ENCODE data around the gene ST6GALNAC6. TPM values are rescaled to one million over a fixed set of nuclear protein-coding genes. Genes with fewer than 3 reads are reported as not detected.

The ST6GALNAC6 gene
- total RNA-seq, 2 experiments from 2014 or later = 36.9 to 38.8 TPM

GRCh38 chr9:127835991-127836516 lies 63.3 kb downstream of the ST6GALNAC6 start:
- DNase-seq (peak; percentile 53), ATAC-seq (peak; percentile 55)
- TF ChIP-seq CTCF (IDR thresholded peaks at IDR 0.05) = no peak
- H3K36me3 Mint-ChIP-seq (ENCODE audit: low read depth) = peaks cover 2% of the 10 kb centered on the region
- ChIA-PET CTCF (interaction anchor here (1.0 kb wide), 1 partner anchor 33 kb away, joined by 5 read pairs; no protein-coding TSS in a partner anchor), POLR2A (no interaction called here)
- H3K9me3 Mint-ChIP-seq = no peaks in the 10 kb centered on the region
- no peak overlapping the region for H3K4me3 Mint-ChIP-seq
- intact Hi-C loops (cut with micrococcal nuclease) = no loop called here
- H3K27me3 Mint-ChIP-seq = no peaks in the 10 kb centered on the region
- peaks cover 13% of the 10 kb centered on the region for H3K4me1 Mint-ChIP-seq (ENCODE audit: low read depth)
- H3K27ac Mint-ChIP-seq = no peak overlapping the region

Small RNA genes lying within 50 kb of the gene (microRNA-seq; reads per million reads assigned to microRNA genes)
- not detected for gene MIR4672 (ENCODE audit: borderline microRNAs expressed, borderline replicate concordance)

Other genes with a start within 250 kb of the ST6GALNAC6 start
- under 1 TPM in 1 of 2 experiments, not detected in 1; 0.11 TPM for gene CFAP157, start 192.6 kb downstream of the ST6GALNAC6 start, total RNA-seq
- 10 to 100 TPM; 15.9 to 16.0 TPM for gene PTRH1, start 183.9 kb downstream of the ST6GALNAC6 start, total RNA-seq
- 1 to 10 TPM; 2.1 to 2.3 TPM for gene TTC16, start 183.5 kb downstream of the ST6GALNAC6 start, total RNA-seq
- 10 to 100 TPM; 14.4 to 16.1 TPM for gene TOR2A, start 164.3 kb downstream of the ST6GALNAC6 start, total RNA-seq
- 10 to 100 TPM; 29.9 to 30.3 TPM for gene SH2D3C, start 120.9 kb downstream of the ST6GALNAC6 start, total RNA-seq
- 10 to 100 TPM; 86.2 to 91.6 TPM for gene CDK9, start 113.6 kb downstream of the ST6GALNAC6 start, total RNA-seq
- 10 to 100 TPM; 79.8 to 80.4 TPM for gene FPGS, start 96.7 kb downstream of the ST6GALNAC6 start, total RNA-seq
- gene ENG, start 44.9 kb downstream of the ST6GALNAC6 start, total RNA-seq = 10 to 100 TPM; 14.2 to 15.0 TPM
- 10 to 100 TPM; 12.1 to 14.8 TPM for gene AK1, start 21.9 kb downstream of the ST6GALNAC6 start, total RNA-seq
- 10 to 100 TPM; 34.3 to 34.9 TPM for gene ST6GALNAC4, start 17.4 kb upstream of the ST6GALNAC6 start, total RNA-seq
- gene PIP5KL1, start 31.2 kb upstream of the ST6GALNAC6 start, total RNA-seq = 1 to 10 TPM; 1.7 to 2.5 TPM
- 10 to 100 TPM; 41.3 to 43.9 TPM for gene DPM2, start 38.3 kb upstream of the ST6GALNAC6 start, total RNA-seq
- gene EEIG1, start 81.4 kb upstream of the ST6GALNAC6 start, total RNA-seq = 10 to 100 TPM; 79.7 to 81.5 TPM
- gene NAIF1, start 167.7 kb upstream of the ST6GALNAC6 start, total RNA-seq = 10 to 100 TPM in 1 of 2 experiments, 1 to 10 TPM in 1; 8.4 to 11.8 TPM
- gene SLC25A25, start 168.6 kb upstream of the ST6GALNAC6 start, total RNA-seq = 10 to 100 TPM; 12.9 to 14.6 TPM
- gene PTGES2, start 228.1 kb upstream of the ST6GALNAC6 start, total RNA-seq = 10 to 100 TPM; 40.8 to 49.5 TPM
- not detected for gene LCN2, start 249.8 kb upstream of the ST6GALNAC6 start, total RNA-seq